Measurements from ENCODE around the gene NAGLU.

GRCh38 chr17:42563543-42563942 is 27.5 kb downstream of the NAGLU start:
- TF ChIP-seq, protein P1, sequence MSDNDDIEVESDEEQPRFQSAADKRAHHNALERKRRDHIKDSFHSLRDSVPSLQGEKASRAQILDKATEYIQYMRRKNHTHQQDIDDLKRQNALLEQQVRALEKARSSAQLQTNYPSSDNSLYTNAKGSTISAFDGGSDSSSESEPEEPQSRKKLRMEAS (IDR thresholded peaks at IDR 0.05; ENCODE audit: low read depth, low read length): no peak
- TF ChIP-seq, protein P2, sequence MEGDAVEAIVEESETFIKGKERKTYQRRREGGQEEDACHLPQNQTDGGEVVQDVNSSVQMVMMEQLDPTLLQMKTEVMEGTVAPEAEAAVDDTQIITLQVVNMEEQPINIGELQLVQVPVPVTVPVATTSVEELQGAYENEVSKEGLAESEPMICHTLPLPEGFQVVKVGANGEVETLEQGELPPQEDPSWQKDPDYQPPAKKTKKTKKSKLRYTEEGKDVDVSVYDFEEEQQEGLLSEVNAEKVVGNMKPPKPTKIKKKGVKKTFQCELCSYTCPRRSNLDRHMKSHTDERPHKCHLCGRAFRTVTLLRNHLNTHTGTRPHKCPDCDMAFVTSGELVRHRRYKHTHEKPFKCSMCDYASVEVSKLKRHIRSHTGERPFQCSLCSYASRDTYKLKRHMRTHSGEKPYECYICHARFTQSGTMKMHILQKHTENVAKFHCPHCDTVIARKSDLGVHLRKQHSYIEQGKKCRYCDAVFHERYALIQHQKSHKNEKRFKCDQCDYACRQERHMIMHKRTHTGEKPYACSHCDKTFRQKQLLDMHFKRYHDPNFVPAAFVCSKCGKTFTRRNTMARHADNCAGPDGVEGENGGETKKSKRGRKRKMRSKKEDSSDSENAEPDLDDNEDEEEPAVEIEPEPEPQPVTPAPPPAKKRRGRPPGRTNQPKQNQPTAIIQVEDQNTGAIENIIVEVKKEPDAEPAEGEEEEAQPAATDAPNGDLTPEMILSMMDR (IDR thresholded peaks at IDR 0.05; ENCODE audit: low read depth, low read length): no peak
- TF ChIP-seq POLR2A (IDR thresholded peaks at IDR 0.05; ENCODE audit: extremely low read depth, insufficient read length) (no peak), MYC (IDR thresholded peaks at IDR 0.05; ENCODE audit: low read depth, low read length) (no peak)
